ENCODE data around the gene KLHL22. TPM values are rescaled to one million over a fixed set of nuclear protein-coding genes. Genes with fewer than 3 reads are reported as not detected.

KLHL22 gene
- total RNA-seq, 1 donor, result 29.6 TPM

GRCh38 chr22:20437613-20438426 is 57.8 kb downstream of the KLHL22 start, which contains the start of gene SCARF2:
SCARF2 (minus strand) TSS chr22:20437825; CDS start chr22:20437754, 71 bp downstream.
- TF ChIP-seq, protein P1, sequence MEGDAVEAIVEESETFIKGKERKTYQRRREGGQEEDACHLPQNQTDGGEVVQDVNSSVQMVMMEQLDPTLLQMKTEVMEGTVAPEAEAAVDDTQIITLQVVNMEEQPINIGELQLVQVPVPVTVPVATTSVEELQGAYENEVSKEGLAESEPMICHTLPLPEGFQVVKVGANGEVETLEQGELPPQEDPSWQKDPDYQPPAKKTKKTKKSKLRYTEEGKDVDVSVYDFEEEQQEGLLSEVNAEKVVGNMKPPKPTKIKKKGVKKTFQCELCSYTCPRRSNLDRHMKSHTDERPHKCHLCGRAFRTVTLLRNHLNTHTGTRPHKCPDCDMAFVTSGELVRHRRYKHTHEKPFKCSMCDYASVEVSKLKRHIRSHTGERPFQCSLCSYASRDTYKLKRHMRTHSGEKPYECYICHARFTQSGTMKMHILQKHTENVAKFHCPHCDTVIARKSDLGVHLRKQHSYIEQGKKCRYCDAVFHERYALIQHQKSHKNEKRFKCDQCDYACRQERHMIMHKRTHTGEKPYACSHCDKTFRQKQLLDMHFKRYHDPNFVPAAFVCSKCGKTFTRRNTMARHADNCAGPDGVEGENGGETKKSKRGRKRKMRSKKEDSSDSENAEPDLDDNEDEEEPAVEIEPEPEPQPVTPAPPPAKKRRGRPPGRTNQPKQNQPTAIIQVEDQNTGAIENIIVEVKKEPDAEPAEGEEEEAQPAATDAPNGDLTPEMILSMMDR (IDR thresholded peaks at IDR 0.05; ENCODE audit: insufficient read depth, low read length), result no peak
- peak within 1 kb of the TSS; percentile 91 for H3K4me3 ChIP-seq (ENCODE audit: low read depth, low read length)
- DNase-seq (ENCODE audit: low read depth), result peak; percentile 55

GRCh38 chr22:20436768-20437612 is 58.6 kb downstream of the KLHL22 start:
- DNase-seq (ENCODE audit: low read depth), result peak; percentile 34
- peak overlapping the region; percentile 91 for H3K4me3 ChIP-seq (ENCODE audit: low read depth, low read length)
- TF ChIP-seq, protein P1 (IDR thresholded peaks at IDR 0.05; ENCODE audit: insufficient read depth, low read length), result no peak

DNA sequence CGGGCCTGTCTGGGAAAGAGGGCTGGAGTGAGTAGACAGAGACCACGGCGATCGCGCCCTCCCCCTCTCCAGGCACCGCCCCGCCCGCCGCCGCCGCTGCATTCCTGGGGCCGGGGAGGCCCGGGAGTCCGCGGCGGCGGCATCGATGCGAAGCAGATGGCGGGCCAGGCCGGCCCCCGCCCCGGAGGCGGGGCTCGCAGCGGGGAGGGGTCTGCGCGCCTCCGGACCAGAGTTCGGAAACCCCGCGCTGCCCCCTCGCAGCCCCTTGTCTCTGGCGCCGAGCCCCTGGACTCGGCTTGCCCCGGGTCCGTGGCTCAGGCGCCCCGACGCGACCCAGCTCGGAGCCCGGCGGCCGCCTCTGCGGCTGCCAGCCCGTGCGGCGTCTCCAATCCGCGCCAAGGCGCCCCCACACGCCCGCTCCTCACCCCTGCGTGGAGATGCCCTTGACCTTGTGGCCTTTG is 59.3 kb downstream of the KLHL22 start:
- peak; percentile 27 for DNase-seq (ENCODE audit: low read depth)
- TF ChIP-seq, protein P1 (IDR thresholded peaks at IDR 0.05; ENCODE audit: insufficient read depth, low read length), result no peak
- H3K4me3 ChIP-seq (ENCODE audit: low read depth, low read length), result peak overlapping the region; percentile 91

DNA sequence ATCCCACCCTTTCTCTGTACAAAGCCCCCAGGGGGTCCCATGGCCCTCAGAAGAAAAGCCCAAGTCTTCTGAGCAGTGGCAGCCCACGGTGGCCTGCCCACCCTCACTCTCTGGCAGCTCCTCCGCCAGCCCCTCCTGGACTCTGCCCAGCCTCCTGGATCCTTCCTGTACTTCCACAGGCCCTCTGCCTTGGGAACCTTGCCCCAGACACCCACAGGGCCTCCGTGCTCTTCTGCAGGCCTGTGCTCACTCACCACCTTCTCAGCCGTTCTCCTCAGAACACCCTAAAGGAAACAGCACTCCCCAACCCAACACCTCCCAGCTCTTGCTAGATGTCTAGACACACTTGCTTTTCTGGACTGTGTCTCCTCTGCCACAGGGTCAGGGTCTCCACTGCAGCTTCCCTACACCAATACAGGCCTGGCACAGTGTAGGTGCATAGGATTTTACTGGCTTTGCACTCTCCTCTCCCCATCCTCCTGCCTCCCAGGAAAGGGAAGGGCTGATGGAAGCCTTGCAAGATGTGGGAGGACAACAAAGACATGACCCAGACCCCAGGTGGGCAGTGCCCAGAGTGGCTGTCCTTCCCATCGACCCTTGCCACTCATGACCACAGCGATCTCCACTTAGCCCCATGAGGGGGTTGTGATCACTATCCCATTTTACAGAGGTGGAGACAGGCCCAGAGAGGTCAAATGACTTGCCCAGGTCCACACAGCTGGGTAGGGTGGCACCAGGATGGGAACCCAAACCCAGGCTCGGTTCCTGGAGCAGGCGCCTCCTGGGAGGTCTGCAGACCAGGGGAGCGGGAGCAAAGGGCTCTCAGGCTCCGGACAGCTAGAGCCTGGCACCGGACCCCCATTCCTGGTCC is 59.9 kb downstream of the KLHL22 start:
- H3K4me3 ChIP-seq (ENCODE audit: low read depth, low read length), result peak overlapping the region; percentile 91
- TF ChIP-seq, protein P1 (IDR thresholded peaks at IDR 0.05; ENCODE audit: insufficient read depth, low read length), result no peak
- DNase-seq (ENCODE audit: low read depth), result no peak

- DNase-seq (ENCODE audit: low read depth), result no peak
- TF ChIP-seq, protein P1 (IDR thresholded peaks at IDR 0.05; ENCODE audit: insufficient read depth, low read length), result no peak
- H3K4me3 ChIP-seq (ENCODE audit: low read depth, low read length), result no peak overlapping the region
These were observed 60.8 kb downstream of the KLHL22 start for GRCh38 chr22:20434773-20435172.

GRCh38 chr22:20434264-20434751 is 61.3 kb downstream of the KLHL22 start:
- no peak for DNase-seq (ENCODE audit: low read depth)
- H3K4me3 ChIP-seq (ENCODE audit: low read depth, low read length), result no peak overlapping the region
- TF ChIP-seq, protein P1 (IDR thresholded peaks at IDR 0.05; ENCODE audit: insufficient read depth, low read length), result no peak
